ENCODE measurements around the gene MYRF.

Gene MYRF

DNA sequence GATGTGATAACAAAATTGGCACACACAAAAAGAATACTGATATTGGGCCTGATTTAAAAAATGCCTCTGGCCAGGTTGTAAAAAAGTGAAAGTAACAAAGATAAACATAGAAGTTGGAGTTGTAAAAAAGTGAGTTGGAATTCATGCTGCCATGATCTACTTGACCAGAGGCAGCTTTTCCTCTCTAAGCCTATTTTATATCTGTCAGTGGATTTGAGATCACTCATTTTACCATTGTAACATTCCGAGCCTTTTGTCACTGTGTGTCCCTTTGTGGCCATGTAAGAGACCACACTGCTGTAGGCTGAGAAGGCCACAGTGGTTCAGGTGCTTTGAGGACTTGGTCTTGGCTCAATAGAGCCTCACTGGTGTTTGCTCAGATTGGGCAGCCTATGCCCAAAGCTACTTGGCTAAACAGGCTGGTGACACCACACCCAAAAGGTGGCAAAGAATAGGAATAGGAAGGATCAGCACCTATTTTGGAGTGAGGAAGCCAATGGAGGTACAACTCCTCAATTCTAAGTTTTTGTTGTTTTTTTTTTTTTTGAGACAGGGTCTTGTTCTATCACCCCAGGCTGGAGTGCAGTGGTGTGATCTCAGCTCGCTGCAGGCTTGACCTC, 47.3 kb downstream of the MYRF start:
- DNase-seq = no peak

DNA sequence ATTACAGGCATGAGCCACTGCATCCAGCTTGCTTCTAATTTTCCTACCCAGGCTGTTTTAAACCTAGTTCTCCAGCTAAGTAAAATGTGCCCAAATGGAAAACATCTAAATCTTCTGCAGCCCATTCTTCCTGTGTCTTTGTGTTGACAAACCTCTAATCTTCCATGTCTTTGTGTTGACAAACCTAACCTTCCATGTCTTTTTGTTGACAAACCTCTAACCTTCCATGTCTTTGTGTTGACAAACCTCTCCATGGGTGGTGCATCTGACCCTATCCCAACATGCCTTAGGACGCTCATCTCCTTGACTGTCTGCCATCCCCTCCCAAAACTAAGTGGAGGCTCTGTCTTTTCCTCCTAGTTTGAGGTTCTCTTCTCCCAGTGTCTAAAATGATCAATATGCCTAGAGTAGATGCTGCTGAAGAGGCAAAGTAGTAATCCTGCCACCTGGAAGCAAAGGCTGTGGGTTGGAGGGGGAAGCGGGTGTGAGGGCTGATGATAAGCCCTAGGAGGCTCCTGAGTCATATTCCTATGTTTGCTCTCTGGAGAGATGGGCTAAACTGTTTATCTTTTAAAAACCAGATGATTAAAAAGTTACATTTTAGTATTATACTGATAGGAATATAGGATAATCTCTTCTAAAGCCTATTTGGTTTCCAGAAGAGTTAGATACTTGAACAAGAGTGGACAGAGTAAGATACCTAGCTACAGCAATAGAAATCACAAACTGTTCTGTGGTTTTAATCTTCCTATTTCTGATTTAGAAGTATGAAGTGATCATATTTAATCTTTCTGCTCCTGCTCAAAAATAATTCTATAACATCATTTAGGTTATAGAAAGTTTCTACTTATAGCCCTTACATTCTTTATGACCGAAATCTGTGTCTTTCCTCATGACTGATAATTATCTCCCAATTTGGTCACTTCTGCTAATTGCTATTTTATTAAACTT, 48.2 kb downstream of the MYRF start:
- DNase-seq = no peak

DNA sequence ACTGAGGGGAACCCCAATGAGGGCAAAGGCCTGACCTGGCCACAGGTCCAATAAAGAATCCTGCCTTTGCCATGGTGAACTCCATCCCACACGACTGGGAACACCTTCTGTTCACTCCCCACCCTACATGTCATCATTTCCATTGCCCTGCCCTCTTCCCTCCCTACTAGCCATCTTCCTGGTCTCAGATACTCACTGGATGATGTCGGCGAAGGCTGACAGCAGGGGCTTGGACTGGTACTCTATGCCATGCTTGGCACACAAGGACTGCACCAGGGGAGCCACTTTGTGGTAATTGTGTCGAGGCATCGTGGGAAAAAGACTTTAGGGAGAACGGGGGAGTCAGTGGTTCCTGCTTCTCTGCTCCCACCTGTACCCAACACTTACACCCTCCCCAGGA, 50.2 kb downstream of the MYRF start:
- no peak for DNase-seq

DNA sequence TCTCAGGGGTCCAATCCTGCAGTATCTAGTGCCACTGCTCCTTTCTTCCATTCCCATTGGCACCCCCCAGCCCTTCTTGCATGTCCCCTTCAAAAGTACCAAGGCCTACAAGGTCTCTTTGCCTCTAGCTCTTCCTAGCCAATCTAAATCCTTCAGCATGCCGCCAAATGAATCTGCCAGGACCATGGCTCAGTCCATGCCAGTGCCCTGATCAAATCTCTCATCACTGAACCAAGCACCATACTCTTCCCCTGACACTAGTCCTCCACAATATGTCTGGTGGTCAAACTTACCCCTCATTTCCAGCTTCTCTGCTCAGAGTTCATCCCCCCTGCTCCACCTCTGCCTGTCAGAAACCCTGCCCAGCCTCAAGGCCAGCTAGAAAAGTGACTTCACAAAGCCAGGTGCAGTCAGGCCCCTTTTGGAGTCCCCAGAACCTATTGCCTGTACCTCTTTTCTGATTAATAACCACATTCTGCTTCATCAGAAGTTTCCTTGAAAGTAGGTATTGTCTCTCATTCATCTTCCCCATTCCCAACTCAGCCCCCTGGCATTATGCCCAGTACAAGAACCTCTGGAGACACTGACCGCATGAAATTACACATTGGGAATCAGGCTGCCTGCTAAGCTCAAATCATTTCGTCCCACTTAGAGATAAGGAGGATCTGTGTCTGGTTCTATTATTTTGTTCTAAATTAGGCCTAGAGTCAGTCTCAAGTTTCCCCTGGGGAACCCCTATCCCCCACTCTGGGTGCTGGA, 51.6 kb downstream of the MYRF start:
- DNase-seq = no peak

DNA sequence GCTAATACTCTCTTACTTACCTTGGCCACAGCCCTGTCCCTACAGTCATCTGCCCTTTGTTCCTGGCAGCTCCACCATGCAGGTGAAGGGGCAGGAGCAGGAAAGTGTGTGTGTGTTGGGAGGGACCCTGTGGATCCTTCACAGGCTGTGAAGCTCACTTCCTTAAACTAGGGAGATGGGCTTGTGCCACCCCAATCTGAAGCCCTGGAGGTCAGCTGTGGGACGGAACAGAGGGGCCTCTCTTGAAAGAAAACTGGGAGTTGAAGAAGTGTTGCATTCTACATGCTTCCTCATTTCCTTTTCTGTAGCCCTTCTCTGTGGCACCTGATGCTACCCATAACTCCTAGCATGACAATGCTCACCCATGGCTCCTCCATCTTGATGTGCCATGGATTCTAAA, 52.7 kb downstream of the MYRF start:
- DNase-seq = no peak

DNA sequence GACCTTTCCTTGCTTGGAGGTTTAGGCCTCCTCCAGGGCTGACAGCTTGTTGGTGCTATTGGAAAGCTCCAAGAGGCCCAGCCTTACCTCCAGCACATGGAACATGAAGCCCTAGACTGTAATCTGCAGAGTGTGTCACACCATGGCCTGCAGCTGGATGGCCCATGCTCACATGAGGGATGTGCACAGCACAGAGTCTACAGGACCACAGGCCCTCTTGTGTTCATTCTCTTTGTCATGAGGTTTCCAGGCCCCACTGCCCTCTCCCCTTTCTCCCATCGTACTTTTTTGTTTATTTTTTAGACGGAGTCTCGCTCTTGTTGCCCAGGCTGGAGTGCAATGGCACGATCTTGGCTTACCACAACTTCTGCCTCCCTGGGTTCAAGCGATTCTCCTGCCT, 54.3 kb downstream of the MYRF start:
- no peak for DNase-seq

DNA sequence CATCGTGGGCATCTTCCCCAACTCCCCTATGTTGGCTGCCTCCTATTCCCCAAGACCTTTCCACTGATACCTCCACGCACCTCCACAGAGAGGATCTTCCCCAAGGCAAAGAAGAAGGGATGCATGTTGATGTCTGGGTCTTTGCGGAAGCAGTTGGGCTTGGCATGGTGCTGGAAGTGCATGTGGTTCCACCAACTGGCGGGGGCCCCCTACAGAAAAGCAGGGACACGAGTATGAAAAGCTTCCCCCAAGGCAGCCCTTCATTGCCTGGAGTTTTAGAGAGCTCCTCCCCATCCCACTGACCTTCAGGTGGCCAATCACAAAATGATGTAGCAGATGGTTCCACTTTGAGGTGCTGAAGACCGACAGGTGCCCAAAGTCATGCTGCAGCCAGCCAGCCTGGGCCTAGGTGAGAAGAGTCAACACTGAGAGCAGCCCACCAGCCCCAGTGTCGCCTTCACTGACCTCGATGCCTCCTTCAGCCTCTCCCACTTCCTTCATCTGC, 58.3 kb downstream of the MYRF start:
- no peak for DNase-seq

DNA sequence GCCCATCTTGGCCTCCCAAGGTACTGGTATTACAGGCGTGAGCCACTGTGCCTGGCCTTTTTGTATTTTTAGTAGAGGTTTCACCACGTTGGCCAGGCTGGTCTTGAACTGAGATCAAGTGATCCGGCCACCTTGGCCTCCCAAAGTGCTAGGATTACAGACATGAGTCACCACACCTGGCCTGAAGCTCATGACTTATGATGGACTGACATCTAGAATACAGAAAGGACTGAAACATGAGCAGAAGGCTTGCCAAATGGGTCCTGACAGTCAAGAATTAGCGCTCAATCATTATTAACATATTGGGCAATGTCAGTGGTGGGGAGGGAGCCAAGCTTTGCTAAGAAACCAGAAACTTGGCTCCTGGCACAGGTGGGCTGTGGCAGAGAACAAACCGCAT, 59.4 kb downstream of the MYRF start:
- DNase-seq = no peak

DNA sequence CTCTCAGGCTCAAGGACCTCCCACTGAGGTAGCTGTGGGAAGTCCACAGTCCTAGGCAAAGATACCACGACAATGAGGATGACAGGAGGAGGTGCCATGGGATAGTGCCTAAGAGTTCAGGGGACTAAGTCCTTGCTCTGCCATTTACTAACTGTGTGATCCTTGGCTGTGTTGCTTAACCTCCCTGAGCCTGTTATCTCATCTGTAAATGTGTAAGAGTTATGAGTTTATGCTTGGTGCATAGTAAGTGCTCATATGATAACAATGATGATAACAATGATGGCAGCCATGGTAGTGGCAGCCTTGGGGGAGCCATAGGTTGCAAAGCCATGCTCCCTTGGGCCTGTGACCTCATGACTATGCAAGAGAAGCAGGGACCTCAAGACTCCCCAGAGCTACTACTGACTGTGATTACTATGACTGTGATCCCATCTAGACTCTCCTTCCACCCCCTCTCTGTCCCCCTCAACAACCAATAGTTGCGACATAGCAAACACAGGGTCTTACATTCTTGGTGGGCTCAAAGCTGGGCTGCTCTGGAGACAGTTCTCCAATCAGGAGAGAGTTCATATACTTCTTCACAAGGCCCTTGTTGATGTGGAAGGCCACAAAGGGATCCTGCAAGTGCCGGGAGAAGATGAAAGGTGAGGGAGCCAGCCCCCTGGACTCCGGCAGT, 60.4 kb downstream of the MYRF start:
- DNase-seq = no peak

DNA sequence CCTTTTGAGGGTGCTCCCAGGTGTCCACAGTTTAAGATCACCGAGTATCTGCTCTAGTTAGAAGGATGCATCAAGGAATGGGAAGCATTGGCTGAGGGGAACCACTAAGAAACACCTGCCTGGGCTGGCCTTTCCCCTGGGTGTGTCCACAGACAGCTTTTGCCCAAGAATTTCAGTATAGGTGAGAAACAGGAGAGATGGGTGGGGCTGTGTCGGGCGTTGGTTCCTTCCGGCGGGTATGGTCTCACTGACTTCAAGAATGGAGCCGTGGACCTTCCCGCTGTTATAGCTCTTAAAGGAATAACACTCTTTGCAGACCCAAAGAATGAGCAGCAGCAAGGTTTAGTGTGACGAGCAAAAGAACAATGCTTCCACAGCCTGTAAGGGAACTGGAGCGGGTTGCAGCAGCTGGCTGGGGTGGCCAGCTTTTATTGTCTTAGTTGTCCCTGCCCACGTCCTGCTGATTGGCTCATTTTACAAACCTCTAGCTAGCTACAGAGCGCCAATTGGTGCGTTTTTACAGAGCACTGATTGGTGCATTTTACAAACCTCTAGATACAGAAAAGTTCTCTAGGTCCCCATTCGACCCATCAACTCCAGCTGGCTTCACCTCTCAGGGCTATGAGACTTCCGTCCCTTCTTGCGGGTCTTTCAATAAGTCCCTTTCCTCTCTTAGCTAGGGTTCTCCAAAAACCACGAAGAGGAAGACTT, 62.0 kb downstream of the MYRF start:
- peak; percentile 30 for DNase-seq

DNA sequence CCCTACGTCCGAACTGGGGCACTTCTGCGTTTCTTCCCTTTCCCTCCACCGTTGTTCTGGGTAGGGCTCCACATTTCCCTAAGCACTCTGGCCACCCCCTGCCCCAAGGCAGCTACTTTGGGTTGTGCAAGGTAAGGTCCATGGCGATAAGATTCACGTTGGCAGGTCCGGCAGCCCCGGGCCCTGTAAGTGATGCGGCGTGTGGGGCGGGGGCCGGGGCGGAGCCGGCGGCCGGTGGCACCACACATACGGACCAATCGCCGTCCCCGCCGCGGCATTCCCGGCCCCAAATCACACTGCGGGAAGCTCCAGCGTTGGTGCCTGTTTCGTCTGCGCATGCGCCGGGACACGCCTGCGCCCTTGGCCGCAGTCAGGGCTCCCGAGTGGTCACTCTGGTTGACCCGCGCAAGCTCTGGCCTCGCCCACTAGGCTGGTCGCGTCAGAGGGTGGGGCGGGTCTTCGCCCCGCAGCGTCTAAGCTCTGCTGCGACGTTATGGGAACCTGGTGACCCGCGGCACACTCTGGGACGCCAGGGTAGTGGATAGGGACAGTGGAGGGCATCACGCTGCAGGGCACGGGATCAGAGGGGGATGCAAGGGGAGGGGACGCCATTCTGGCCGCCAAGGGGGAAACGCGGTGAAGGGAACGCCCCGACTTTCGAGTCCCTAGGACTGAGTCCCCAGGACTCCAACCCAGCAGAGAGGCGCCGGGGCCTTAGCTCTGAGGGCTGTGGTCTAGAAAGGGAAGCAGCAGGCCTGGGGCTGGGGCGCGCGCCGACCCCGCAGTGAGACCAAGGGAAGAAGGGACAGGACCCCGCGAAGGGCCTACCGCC, 62.7 kb downstream of the MYRF start:
- DNase-seq = peak; percentile 72

DNA sequence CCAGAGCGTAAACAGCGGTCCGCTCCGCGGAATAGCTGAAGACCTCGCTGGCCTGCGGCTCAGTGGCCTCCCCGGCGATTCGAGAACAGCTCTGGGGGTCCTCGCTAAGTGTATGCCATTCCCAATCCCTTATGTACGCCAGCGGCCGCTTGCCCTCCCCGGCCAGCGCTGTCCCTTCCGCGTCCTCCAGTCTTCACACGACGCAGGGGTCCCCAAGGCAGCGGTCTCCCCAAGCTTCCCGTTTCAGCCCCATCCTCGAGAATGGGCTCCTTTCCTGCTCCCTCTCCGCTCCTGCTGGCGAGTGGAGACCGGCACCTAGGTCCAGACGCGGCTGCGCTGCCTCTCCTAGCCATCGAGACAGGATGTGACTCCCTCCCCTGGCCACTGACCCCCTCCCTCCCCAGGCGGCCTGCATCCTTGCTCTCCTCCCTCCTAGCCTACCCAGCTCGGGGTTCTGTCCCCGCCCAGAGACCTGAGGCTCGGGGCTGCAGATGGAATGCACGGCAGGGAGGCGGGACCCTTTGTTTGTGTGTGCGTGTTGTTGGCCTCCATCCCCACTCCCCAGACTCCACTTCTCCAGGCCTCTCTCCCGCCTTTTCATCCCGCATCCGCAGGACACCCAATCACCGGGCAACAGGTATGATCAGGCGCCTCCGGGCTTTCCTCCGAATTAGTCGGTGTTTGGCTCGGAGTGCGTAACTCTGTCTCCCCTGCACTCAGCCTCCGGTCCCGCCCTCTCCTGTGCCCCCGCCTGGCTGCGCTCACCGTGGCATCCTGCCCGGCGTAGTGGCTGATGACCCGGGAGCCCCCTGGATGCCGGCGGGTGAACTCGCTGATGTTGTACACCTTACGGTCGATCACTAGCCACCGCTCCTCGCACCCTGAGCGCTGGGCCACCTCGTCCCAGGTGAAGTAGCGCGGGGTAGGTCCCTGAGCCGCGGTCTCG, 63.6 kb downstream of the MYRF start:
- DNase-seq = peak; percentile 32

DNA sequence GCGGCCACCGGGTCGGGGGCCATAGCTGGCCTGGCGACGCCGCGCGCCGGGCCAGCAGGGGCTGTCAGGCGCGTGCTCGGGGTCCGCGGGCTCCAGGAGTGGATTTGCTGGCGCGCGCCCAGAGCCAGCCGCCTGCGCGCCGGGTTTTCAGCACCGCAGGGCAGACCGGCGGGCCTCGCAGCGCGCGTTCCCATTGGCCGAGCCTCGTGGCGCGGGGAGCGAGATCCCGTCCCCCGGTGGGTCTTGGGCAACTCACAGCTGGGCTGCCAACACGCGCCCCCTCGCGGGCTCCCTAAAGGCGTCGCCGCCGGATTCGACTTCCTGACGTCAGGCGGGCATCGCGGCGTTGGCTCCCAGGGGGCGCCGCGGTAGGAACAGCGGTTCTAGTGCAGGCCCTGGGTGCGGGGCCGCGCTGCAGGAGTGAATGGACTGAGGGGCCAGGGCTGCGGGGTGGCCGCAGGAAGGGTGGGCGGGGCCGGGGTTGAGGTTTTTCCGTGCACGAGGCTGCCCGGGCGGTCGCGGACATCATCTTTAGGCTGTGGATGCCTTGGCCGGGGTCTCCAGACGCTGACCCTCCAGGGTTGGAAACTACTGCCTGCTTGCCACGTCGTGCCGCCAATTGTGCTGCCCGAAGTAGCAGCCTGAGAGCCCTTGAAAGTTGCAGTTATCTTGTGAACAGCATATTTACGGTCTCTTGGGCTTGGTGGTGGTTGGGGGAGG, 64.5 kb downstream of the MYRF start, which contains the start of gene FADS1:
FADS1 (minus strand) TSS at position 268 of the 720 bp plus-strand sequence; CDS start at position 194, 74 bp downstream.
- DNase-seq = peak; percentile 88

DNA sequence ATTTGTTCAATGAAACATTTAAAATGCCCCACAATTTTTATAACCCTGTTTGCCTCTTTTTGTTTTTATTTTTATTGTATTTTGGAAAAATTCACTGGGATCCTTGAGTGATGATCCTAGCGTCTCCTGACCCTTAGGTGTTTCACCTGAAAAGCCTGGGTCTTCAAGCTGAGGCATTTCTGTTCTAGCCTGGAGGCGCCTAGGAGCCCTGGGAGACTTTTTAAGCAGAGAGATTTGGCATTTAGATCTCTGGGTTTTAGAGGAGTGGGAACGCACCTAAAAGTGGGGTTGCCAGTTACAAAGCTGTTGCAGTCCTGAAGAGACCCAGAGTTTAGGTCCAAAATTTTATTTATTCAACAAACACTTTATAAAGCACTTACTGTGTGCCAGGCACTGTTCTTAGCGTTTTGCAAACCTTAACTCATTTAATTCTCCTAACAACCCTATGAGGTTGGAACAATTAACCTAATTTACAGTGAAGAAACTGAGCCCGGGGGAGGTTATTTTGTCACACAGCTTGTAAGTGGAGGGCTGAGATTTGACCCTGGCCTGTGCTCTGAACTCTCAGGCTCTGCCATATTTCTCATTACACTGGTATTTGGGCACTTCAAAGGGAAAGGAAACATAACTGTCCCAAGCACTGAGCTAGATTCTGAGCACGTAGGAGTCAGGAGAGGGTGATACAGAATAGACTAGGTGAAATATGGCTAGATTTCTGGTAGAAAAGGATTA, 65.2 kb downstream of the MYRF start:
- DNase-seq = no peak

DNA sequence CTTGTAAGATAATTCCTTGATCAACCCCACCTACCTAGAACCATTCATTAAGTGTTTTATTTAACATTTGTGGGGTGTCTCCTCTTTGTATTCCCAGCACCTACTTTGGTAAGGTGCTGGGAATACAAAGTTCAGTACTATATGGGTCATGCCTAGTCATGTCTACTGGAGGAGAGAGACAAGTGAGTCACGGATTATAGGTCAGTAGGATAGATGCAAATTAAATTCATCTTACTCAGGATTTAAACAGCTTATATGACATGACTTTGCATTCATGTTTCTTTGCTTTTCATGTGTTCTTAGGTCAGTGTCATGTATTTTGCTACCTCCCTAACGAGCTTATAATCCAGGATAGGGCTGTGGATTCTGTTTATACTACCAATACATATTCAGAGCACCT, 67.7 kb downstream of the MYRF start:
- no peak for DNase-seq

DNA sequence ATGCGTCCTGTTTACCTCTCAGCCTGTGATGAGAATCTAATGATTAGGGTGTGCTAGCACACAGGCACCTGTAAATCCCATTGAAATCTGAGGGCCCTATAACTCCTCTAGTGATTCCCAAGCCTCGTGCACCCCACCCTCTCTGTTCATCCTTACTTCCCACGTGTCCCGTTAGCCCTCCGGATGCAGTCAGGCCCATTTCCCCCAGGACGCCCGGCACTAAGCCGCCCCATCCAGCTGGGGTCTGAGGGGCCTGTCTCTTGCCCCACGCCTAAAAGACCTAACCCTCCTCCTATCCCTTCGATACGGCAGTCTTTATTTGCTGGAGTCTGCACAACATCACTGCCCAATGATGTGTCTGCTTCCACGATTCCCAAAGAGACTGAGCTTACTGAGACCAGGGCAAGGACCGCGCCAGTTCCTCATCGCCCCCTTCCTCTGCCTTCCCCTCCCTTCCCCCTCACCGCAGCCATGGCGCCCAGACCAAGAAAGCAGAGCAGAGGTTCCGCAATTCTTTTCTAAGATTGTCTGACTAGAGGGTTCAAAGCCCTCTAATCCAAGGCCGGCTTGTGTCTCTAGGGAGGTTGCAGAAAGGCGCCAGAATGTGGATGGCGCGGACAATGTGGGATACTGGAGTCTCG, 74.6 kb downstream of the MYRF start:
- DNase-seq = peak; percentile 54

DNA sequence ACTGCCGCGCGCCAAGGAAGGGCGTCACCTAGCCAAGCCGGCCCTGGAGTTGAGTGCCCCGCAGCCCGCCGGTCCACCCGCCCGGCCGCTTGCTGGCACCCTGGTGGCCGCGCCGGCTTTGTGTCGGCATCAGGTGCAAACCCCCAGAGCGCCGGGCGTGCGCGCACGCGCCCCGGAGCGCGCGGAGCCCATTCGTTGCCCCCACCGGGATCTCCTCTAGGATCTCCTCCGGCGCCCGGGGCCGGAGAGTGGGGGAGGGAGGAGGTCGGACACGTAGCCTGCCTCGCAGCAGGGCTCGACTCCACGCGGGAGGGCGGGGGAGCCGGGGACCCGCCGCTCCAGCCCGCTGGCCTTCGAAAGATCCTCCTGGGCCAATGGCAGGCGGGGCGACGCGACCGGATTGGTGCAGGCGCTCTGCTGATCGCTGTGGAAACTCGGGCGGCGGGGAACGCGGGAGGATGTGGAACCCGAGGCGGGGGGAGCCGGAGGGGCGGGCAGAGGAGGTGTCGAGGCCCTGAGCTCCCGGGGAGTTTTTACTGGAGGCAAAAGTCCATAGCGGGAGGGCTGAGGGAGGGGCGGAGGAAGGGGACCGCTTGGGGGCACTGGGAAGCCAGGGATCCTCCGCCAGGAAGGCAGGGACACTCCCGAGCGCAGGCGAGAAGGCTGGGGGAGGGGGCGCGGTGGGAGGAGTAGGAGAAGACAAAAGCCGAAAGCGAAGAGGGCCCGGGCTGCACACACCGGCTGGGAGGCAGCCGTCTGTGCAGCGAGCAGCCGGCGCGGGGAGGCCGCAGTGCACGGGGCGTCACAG, 75.3 kb downstream of the MYRF start, which contains the start of gene FADS2:
FADS2 (plus strand) TSS at position 730 of the 808 bp plus-strand sequence. CDS start 91 bp downstream, outside the sequence.
- peak; percentile 79 for DNase-seq
